Sigmoid colon (tissue), 7 donors: Measurements from ENCODE around the gene CEP68. TPM values are rescaled to one million over a fixed set of nuclear protein-coding genes. Genes with fewer than 3 reads are reported as not detected.

ENCODE experiments used
- DNase-seq: peaks from one replicate; pipeline ENCODE4 v3.0.0-alpha.2; 2019
- H3K27ac ChIP-seq, 4 donors: fragments of 200-600 bp; sonication (generic); one replicate each; pipeline ENCODE4 v1.5.1; 2016 to 2019; ENCODE audit warnings: mild to moderate bottlenecking in 1 of 4
- H3K27me3 ChIP-seq, 3 donors: fragments of 200-600 bp; sonication (generic); one replicate each; pipeline ENCODE4 v1.5.1; 2019; ENCODE audit warnings: mild to moderate bottlenecking in 1 of 3
- H3K36me3 ChIP-seq, 4 donors: fragments of 200-600 bp; sonication (generic); one replicate each; pipeline ENCODE4 v1.5.1; 2016 to 2019
- H3K4me1 ChIP-seq, 4 donors: fragments of 200-600 bp; sonication (generic); one replicate each; pipeline ENCODE4 v1.5.1; 2017 to 2019
- H3K4me3 ChIP-seq, 4 donors: fragments of 200-600 bp; sonication (generic); one replicate each; pipeline ENCODE4 v1.5.1; 2017 to 2019; ENCODE audit warnings: mild to moderate bottlenecking in 2 of 4, moderate library complexity in 1 of 4
- H3K9me3 ChIP-seq, 4 donors: fragments of 200-600 bp in 3 of 4; sonication (generic) in 3 of 4; one replicate each; pipeline versions ENCODE4 v1.5.1 to v1.6.1; 2013 to 2019
- EP300 ChIP-seq, 4 donors: sonication (generic); formaldehyde crosslinking; IDR thresholded peaks; one replicate each; pipeline ENCODE4 v1.6.1; 2017; ENCODE audit warnings: antibody characterized with exemption in 4 of 4
- POLR2A ChIP-seq, 2 donors: fragments of 450-650 bp; IDR thresholded peaks; one replicate each; pipeline ENCODE4 v1.6.1; 2016; ENCODE audit warnings: antibody characterized with exemption in 2 of 2, mild to moderate bottlenecking in 2 of 2, moderate library complexity in 2 of 2
- POLR2AphosphoS5 ChIP-seq, 4 donors: sonication (generic); formaldehyde crosslinking; IDR thresholded peaks; one replicate each; pipeline ENCODE4 v1.6.1; 2017; ENCODE audit warnings: antibody characterized with exemption in 4 of 4
- WGBS, 2 donors: extraction: QIAGEN DNeasy Blood & Tissue Kit; methylation state at CpG; one replicate each; pipeline ENCODE4 v1.1.7; 2013; 5-methylcytosine and 5-hydroxymethylcytosine counted together
- intact Hi-C: fragments of 100-400 bp; cut with DNase I; formaldehyde crosslinking; loops from one replicate; pipeline ENCODE4 v1.15.1; 2023
- polyA plus RNA-seq, 3 donors: library from polyadenylated mRNA; stranded (reverse); fragments of 200-250 nt; gene quantifications; one replicate each; pipeline ENCODE4 v1.2.3, GENCODE V29; 2013
- total RNA-seq, 4 donors: library from RNA; depleted of rRNA; stranded (reverse); fragments of >200 nt; gene quantifications; one replicate each; pipeline ENCODE4 v1.1.0, GENCODE V29; 2016
- TF ChIP-seq, protein P1 (sequence below), 4 experiments: fragments of 450-650 bp in 3 of 4; fragments of 200-600 bp in 1 of 4; IDR thresholded peaks; one replicate each; pipeline ENCODE4 v1.5.1; 2016 to 2019; ENCODE audit warnings: antibody characterized with exemption in 4 of 4, mild to moderate bottlenecking in 3 of 4, moderate library complexity in 2 of 4
- donor health status: healthy with polysubstance abuse.
- donor health status: Bipolar disorder and iron deficiency.
- donor health status: healthy.

The CEP68 gene
- total and polyA plus RNA-seq, 7 donors, result 1.6 to 32.1 (median 24.4) TPM

DNA sequence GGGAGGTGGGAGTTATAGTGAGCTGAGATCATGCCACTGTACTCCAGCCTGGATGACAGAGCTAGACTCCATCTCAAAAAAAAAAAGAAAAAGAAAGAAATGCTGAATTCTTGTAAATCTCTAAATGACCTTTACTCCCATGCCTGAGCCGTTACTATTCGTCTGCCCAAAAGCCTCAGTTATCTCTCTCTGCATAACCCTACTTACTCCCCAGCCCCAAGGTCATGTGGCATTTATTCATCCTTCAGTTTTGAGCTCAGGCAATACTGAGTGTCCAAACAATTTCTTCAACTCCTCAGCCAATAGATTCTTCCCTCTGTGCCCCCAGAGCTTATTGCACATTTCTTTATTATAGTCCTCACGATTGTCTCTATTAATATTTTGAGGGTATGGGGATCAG lies 44.9 kb downstream of the CEP68 start:
- no peak overlapping the region for H3K27ac ChIP-seq
- no peak overlapping the region for H3K4me3 ChIP-seq
- no peak for DNase-seq
- TF ChIP-seq POLR2AphosphoS5 (IDR thresholded peaks at IDR 0.05), result no peak
- intact Hi-C loops, result no loop called here
- no peaks in the 10 kb centered on the region for H3K27me3 ChIP-seq
- no peaks in the 10 kb centered on the region for H3K9me3 ChIP-seq
- H3K4me1 ChIP-seq, result peaks cover 0 to 16% (median 5%) of the 10 kb centered on the region in 4 donors
- H3K36me3 ChIP-seq, result peaks cover 0 to 78% (median 11%) of the 10 kb centered on the region in 4 donors
- 69 to 74% methylated on average over 3 of the region's 3 CpGs for WGBS, 2 donors

DNA sequence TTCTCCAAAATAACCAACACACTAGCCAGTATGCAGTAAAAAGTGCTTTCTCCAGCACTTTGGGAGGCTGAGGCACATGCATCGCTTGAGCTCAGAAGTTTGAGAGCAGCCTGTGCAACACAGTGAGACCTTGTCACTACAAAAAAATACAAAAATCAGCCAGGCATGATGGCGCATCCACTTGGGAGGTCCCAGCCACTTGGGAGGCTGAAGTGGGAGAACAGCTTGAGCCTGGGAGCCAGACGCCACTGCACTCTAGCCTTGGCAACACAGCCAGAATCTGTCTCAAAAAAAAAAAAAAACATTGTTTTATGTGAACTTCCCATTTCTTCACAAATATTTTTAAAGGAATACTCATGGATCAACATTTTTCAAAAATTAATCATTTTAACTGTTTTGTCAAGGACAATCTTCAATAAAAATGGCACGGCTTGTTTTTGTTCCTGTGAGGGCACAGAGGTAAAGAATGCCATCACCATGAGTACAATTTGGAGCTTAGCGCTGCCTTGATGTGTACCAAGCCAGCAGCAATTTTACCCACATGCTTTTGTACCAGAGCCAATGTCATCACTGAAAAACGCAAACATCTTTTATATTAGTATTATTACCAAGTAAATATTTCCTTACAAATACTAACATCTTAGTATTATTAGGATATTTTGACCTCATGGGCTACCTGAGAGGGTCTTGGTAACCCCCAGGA lies 46.9 kb downstream of the CEP68 start:
- no peak overlapping the region for H3K27ac ChIP-seq
- no peak for DNase-seq
- no peak for TF ChIP-seq POLR2AphosphoS5 (IDR thresholded peaks at IDR 0.05)
- TF ChIP-seq POLR2A (IDR thresholded peaks at IDR 0.05), result no peak
- no peak for TF ChIP-seq EP300 (IDR thresholded peaks at IDR 0.05)
- TF ChIP-seq, protein P1, sequence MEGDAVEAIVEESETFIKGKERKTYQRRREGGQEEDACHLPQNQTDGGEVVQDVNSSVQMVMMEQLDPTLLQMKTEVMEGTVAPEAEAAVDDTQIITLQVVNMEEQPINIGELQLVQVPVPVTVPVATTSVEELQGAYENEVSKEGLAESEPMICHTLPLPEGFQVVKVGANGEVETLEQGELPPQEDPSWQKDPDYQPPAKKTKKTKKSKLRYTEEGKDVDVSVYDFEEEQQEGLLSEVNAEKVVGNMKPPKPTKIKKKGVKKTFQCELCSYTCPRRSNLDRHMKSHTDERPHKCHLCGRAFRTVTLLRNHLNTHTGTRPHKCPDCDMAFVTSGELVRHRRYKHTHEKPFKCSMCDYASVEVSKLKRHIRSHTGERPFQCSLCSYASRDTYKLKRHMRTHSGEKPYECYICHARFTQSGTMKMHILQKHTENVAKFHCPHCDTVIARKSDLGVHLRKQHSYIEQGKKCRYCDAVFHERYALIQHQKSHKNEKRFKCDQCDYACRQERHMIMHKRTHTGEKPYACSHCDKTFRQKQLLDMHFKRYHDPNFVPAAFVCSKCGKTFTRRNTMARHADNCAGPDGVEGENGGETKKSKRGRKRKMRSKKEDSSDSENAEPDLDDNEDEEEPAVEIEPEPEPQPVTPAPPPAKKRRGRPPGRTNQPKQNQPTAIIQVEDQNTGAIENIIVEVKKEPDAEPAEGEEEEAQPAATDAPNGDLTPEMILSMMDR (IDR thresholded peaks at IDR 0.05), result no peak
- intact Hi-C loops, result no loop called here
- peaks cover 0 to 17% (median 13%) of the 10 kb centered on the region in 4 donors for H3K4me1 ChIP-seq
- H3K4me3 ChIP-seq, result no peak overlapping the region
- H3K36me3 ChIP-seq, result peaks cover 0 to 58% (median 8%) of the 10 kb centered on the region in 4 donors
- 79 to 84% methylated on average over 6 of the region's 6 CpGs for WGBS, 2 donors
- H3K27me3 ChIP-seq, result no peaks in the 10 kb centered on the region
- no peaks in the 10 kb centered on the region for H3K9me3 ChIP-seq

DNA sequence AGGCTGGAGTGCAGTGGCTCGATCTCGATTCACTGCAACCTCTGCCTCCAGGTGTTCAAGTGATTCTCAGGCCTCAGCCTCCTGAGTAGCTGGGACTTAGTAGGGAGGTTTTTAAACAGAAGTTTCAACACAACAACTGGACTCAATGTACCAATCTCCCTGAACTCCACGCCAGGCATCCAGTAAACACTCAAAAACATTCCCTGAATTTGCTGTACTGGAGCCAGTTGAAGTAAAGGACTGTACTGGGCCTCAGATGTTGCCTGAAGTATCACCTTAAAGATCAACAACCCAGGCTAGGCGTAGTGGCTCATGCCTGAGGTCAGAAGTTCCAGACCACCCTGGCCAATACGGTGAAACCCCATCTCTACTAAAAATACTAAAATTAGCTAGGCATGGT lies 51.3 kb downstream of the CEP68 start:
- Histone ChIP-seq H3K27me3 (no peaks in the 10 kb centered on the region), H3K9me3 (no peaks in the 10 kb centered on the region), H3K27ac (peak overlapping the region in 1 of 4 donors; percentile 35), H3K4me3 (no peak overlapping the region), H3K36me3 (peaks cover 0 to 17% (median 5%) of the 10 kb centered on the region in 4 donors), H3K4me1 (peaks cover 0 to 18% (median 16%) of the 10 kb centered on the region in 4 donors)
- TF ChIP-seq POLR2A (IDR thresholded peaks at IDR 0.05) (no peak), EP300 (IDR thresholded peaks at IDR 0.05) (no peak)
- DNase-seq, result no peak
- 95 to 96% methylated on average over 5 of the region's 5 CpGs for WGBS, 2 donors
- intact Hi-C loops, result no loop called here

GRCh38 chr2:65108780-65109179 lies 52.6 kb downstream of the CEP68 start:
- no peaks in the 10 kb centered on the region for H3K27me3 ChIP-seq
- no peaks in the 10 kb centered on the region for H3K9me3 ChIP-seq
- DNase-seq, result no peak
- no peak overlapping the region for H3K4me3 ChIP-seq
- intact Hi-C loops, result no loop called here
- TF ChIP-seq POLR2A (IDR thresholded peaks at IDR 0.05), result no peak
- no peak for TF ChIP-seq EP300 (IDR thresholded peaks at IDR 0.05)
- no peak for TF ChIP-seq POLR2AphosphoS5 (IDR thresholded peaks at IDR 0.05)
- TF ChIP-seq, protein P1 (IDR thresholded peaks at IDR 0.05), result no peak
- 40 to 73% methylated on average over 6 of the region's 6 CpGs for WGBS, 2 donors
- H3K27ac ChIP-seq, result no peak overlapping the region
- H3K4me1 ChIP-seq, result peaks cover 0 to 28% (median 22%) of the 10 kb centered on the region in 4 donors
- peaks cover 0 to 7% (median 0%) of the 10 kb centered on the region in 4 donors for H3K36me3 ChIP-seq

DNA sequence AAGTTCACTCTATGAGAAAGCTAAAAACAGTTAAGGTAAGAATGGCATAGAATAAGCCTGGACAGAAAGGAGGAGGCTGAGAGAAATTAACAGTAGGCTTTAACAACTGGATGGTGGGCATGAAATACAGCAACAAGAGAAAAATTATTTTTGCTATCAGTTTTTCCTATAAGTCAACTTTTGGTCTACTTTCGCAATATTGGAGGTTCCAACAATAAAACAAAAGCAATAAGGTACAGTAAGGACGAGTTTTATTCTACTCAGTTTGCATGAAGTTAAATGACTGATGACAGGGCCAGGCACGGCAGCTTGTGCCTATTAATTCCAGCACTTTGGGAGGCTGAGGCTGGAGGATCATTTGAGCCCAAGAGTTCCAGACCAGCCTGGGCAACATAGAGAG lies 56.4 kb downstream of the CEP68 start:
- WGBS, 2 donors, result 28 to 46% methylated on average over 3 of the region's 3 CpGs
- no peak overlapping the region for H3K4me3 ChIP-seq
- H3K27ac ChIP-seq, result no peak overlapping the region
- no peak for DNase-seq
- H3K36me3 ChIP-seq, result no peaks in the 10 kb centered on the region
- H3K4me1 ChIP-seq, result peaks cover 0 to 32% (median 19%) of the 10 kb centered on the region in 4 donors
- TF ChIP-seq POLR2AphosphoS5 (IDR thresholded peaks at IDR 0.05), result no peak
- TF ChIP-seq EP300 (IDR thresholded peaks at IDR 0.05), result no peak
- no peak for TF ChIP-seq POLR2A (IDR thresholded peaks at IDR 0.05)
- TF ChIP-seq, protein P1 (IDR thresholded peaks at IDR 0.05), result no peak
- intact Hi-C loops, result no loop called here
- H3K9me3 ChIP-seq, result no peaks in the 10 kb centered on the region
- H3K27me3 ChIP-seq, result no peaks in the 10 kb centered on the region
